ENCODE results near the gene PTK6. TPM values are rescaled to one million over a fixed set of nuclear protein-coding genes. Genes with fewer than 3 reads are reported as not detected.
"Not testable (repeated sequence)": the region's sequence is repeated elsewhere in the genome, so short reads cannot be mapped to it uniquely, and the experiment has no call there.

Gene PTK6
- total RNA-seq, 1 donor from 2014 or later, result 4.2 TPM

GRCh38 chr20:63517376-63518309, 19.5 kb downstream of the PTK6 start:
- Histone ChIP-seq H3K4me1 (peaks cover 25% of the 10 kb centered on the region), H3K27ac (no peak overlapping the region), H3K9me3 (no peaks in the 10 kb centered on the region), H3K4me3 (no peak overlapping the region), H3K27me3 (ENCODE audit: low read depth) (no peaks in the 10 kb centered on the region), H3K36me3 (peaks cover 7% of the 10 kb centered on the region)
- DNase-seq, result peak; percentile 41
- intact Hi-C loops (cut with DNase I), result no loop called here
- ATAC-seq, result no peak
- no peak for TF ChIP-seq CTCF (IDR thresholded peaks at IDR 0.05)

GRCh38 chr20:63514520-63514919, 22.7 kb downstream of the PTK6 start:
- ATAC-seq; DNase-seq; H3K4me1 ChIP-seq; H3K4me3 ChIP-seq; H3K36me3 ChIP-seq; H3K27ac ChIP-seq; intact Hi-C loops (cut with DNase I); H3K9me3 ChIP-seq: not testable (repeated sequence)
- peaks cover 10% of the 10 kb centered on the region for H3K27me3 ChIP-seq (ENCODE audit: low read depth)

GRCh38 chr20:63513207-63513606, 24.0 kb downstream of the PTK6 start:
- H3K4me3 ChIP-seq, result no peak overlapping the region
- no peak for TF ChIP-seq CTCF (IDR thresholded peaks at IDR 0.05)
- intact Hi-C loops (cut with DNase I), result no loop called here
- H3K27ac ChIP-seq, result no peak overlapping the region
- H3K4me1 ChIP-seq, result no peaks in the 10 kb centered on the region
- H3K9me3 ChIP-seq, result no peaks in the 10 kb centered on the region
- ATAC-seq (no peak), DNase-seq (no peak)
- H3K36me3 ChIP-seq, result no peaks in the 10 kb centered on the region
- peaks cover 10% of the 10 kb centered on the region for H3K27me3 ChIP-seq (ENCODE audit: low read depth)

GRCh38 chr20:63509088-63509564, 28.1 kb downstream of the PTK6 start:
- Histone ChIP-seq H3K4me1 (no peaks in the 10 kb centered on the region), H3K9me3 (peaks cover 14% of the 10 kb centered on the region), H3K27ac (no peak overlapping the region), H3K27me3 (ENCODE audit: low read depth) (peaks cover 20% of the 10 kb centered on the region), H3K36me3 (no peaks in the 10 kb centered on the region), H3K4me3 (no peak overlapping the region)
- no peak for DNase-seq
- no peak for ATAC-seq
- TF ChIP-seq CTCF (IDR thresholded peaks at IDR 0.05), result no peak
- intact Hi-C loops (cut with DNase I), result no loop called here

- no peak for DNase-seq
- no peak for TF ChIP-seq CTCF (IDR thresholded peaks at IDR 0.05)
- no peaks in the 10 kb centered on the region for H3K4me1 ChIP-seq
- intact Hi-C loops (cut with DNase I), result no loop called here
- peaks cover 14% of the 10 kb centered on the region for H3K9me3 ChIP-seq
- no peak overlapping the region for H3K4me3 ChIP-seq
- no peak for ATAC-seq
- H3K27ac ChIP-seq, result no peak overlapping the region
- H3K27me3 ChIP-seq (ENCODE audit: low read depth), result peaks cover 20% of the 10 kb centered on the region
- H3K36me3 ChIP-seq, result no peaks in the 10 kb centered on the region
Measured at GRCh38 chr20:63508072-63508768, 29.0 kb downstream of the PTK6 start.
